ENCODE data around the gene ZBTB39. TPM values are rescaled to one million over a fixed set of nuclear protein-coding genes. Genes with fewer than 3 reads are reported as not detected.

The ZBTB39 gene
- total and polyA plus RNA-seq, 5 donors from 2014 or later = 1.5 to 8.6 (median 1.8) TPM

GRCh38 chr12:56954958-56955355 lies 51.4 kb downstream of the ZBTB39 start:
- Mint-ChIP-seq H3K36me3 (peaks cover 27% of the 10 kb centered on the region), H3K4me1 (peaks cover 0 to 4% (median 0%) of the 10 kb centered on the region in 4 donors), H3K27me3 (peaks cover 5% of the 10 kb centered on the region), H3K9me3 (peaks cover 0 to 6% (median 1%) of the 10 kb centered on the region in 7 donors), H3K4me3 (no peak overlapping the region), H3K27ac (no peak overlapping the region)
- ATAC-seq (ENCODE audit: low read depth in 2 of 2) = no peak
- no peak for DNase-seq
- Histone ChIP-seq H3K9me3 (ENCODE audit: control insufficient read depth in 2 of 2, low read length in 2 of 2) (peaks cover 0 to 4% of the 10 kb centered on the region in 2 experiments), H3K27ac (ENCODE audit: insufficient read depth, low read length, poor library complexity, severe bottlenecking) (no peak overlapping the region), H3K4me1 (ENCODE audit: control insufficient read depth, insufficient read depth, low read length, poor library complexity, severe bottlenecking) (no peaks in the 10 kb centered on the region), H3K27me3 (ENCODE audit: control insufficient read depth, insufficient read depth, low read length) (no peaks in the 10 kb centered on the region), H3K4me3 (ENCODE audit: low read depth, low read length) (no peak overlapping the region), H3K36me3 (ENCODE audit: control insufficient read depth, insufficient read depth, low read length) (no peaks in the 10 kb centered on the region)

DNA sequence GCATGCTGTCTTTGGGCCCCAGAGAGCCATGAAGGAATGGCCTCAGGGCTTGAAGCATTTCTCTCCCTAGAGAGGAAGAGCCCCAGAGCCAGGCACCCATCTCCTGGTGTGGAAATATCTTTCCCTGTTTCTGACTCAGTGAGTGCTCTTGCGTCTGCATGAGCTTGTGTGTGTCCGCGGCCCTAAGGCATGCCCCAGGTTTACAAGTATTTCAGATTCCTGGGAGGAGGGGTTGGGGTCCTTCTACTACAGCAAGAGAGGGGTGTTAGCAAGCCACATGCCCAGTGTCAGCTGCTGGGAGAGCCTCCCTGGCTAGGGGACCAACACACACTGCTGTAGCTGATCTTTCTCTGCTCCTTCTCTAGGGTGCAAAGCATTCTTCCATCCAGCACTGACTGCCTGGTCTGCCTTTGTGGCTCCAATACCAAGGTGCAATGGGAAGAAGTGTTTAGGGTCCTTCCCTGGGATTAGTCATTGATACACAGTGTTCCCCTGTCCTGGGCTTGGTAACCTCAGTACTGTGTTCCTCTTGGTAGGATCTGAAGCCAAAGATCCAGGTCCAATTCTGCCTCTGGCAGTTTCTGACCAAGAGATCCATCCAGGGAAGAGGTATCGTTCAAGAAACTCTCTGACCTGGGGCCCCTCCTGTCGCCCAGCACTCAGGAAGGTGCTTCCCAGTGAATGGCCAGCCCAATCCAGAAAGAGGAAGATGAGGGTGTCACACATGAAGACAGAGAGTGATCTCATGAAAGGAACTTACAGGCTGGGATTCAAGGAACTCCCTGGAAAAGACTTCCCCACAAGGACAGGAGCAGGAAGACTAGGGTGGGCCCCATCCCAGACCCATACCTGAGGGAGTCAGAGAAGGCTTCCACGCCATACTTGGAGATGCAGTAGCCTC lies 52.0 kb downstream of the ZBTB39 start:
- H3K36me3 Mint-ChIP-seq = peaks cover 24% of the 10 kb centered on the region
- Histone ChIP-seq H3K36me3 (ENCODE audit: control insufficient read depth, insufficient read depth, low read length) (no peaks in the 10 kb centered on the region), H3K4me1 (ENCODE audit: control insufficient read depth, insufficient read depth, low read length, poor library complexity, severe bottlenecking) (no peaks in the 10 kb centered on the region), H3K9me3 (ENCODE audit: control insufficient read depth in 2 of 2, low read length in 2 of 2) (peaks cover 0 to 4% of the 10 kb centered on the region in 2 experiments), H3K4me3 (ENCODE audit: low read depth, low read length) (no peak overlapping the region), H3K27ac (ENCODE audit: insufficient read depth, low read length, poor library complexity, severe bottlenecking) (no peak overlapping the region), H3K27me3 (ENCODE audit: control insufficient read depth, insufficient read depth, low read length) (no peaks in the 10 kb centered on the region)
- H3K4me1 Mint-ChIP-seq = peaks cover 0 to 4% (median 0%) of the 10 kb centered on the region in 4 donors
- H3K27ac Mint-ChIP-seq = no peak overlapping the region
- ATAC-seq (ENCODE audit: low read depth in 2 of 2) = no peak
- DNase-seq = no peak
- H3K9me3 Mint-ChIP-seq = peaks cover 0 to 6% (median 0%) of the 10 kb centered on the region in 7 donors
- no peak overlapping the region for H3K4me3 Mint-ChIP-seq
- H3K27me3 Mint-ChIP-seq = peaks cover 5% of the 10 kb centered on the region

DNA sequence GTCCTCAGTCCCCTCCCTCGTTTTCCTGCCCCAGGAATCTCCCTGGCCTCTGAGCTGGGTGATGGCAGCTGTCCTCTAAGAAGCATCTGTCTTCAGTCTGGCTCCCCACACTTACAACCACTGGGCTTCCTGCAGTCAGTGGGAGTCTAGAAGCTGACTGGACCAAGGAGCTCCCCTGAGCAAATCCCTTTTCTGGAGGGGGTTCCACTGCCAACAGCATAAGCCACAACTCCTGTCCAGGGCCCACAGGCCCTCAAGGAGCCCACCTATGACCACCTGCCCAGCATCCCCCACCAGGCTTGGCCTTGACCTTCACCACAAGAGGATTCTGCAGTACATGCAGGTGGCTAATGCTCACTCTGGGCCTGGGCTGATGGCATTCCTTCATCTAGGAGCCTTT lies 53.0 kb downstream of the ZBTB39 start:
- peaks cover 24% of the 10 kb centered on the region for H3K36me3 Mint-ChIP-seq
- Histone ChIP-seq H3K4me3 (ENCODE audit: low read depth, low read length) (no peak overlapping the region), H3K9me3 (ENCODE audit: control insufficient read depth in 2 of 2, low read length in 2 of 2) (peaks cover 0 to 4% of the 10 kb centered on the region in 2 experiments), H3K4me1 (ENCODE audit: control insufficient read depth, insufficient read depth, low read length, poor library complexity, severe bottlenecking) (no peaks in the 10 kb centered on the region), H3K27me3 (ENCODE audit: control insufficient read depth, insufficient read depth, low read length) (no peaks in the 10 kb centered on the region), H3K27ac (ENCODE audit: insufficient read depth, low read length, poor library complexity, severe bottlenecking) (no peak overlapping the region), H3K36me3 (ENCODE audit: control insufficient read depth, insufficient read depth, low read length) (no peaks in the 10 kb centered on the region)
- DNase-seq = no peak
- H3K9me3 Mint-ChIP-seq = peaks cover 0 to 6% (median 0%) of the 10 kb centered on the region in 7 donors
- no peak overlapping the region for H3K4me3 Mint-ChIP-seq
- no peak overlapping the region for H3K27ac Mint-ChIP-seq
- H3K27me3 Mint-ChIP-seq = peaks cover 8% of the 10 kb centered on the region
- ATAC-seq (ENCODE audit: low read depth in 2 of 2) = no peak
- peaks cover 0 to 4% (median 0%) of the 10 kb centered on the region in 4 donors for H3K4me1 Mint-ChIP-seq

DNA sequence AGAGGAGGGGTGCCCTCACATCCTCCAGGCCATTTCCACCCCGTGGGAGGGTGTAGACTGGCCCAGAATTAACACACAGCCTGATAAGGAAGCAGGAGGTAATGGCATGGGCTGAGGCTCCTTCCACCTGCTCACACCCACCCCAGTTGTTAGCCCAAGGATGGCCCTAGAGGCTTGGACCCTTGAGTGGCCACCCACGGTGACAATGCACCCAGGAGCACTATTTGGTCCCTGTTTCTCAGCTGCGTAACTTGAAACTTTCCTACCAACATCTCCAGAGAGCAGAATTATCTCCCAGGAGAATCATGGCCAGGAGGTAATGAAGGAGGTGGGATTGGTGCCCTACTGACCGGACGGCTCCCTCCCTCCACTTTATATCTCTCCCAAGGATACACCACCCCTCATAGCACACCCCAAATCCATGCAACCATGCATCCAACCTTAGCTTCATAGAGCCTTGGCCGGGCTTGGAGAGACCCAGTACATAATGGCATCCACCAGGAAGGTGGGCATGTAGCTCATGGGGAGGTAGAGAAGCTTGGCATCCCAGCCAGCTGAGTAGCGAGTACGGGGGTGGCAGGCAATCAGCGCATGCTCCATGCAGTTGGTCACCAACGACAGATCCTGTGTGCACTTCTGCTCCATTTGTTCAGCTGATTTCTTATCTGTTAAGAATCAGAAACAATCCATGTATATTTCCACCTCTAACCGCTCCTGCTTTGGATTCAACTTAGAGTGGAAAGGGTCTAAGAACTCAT lies 54.6 kb downstream of the ZBTB39 start:
- no peak overlapping the region for H3K4me3 ChIP-seq (ENCODE audit: low read depth, low read length)
- no peaks in the 10 kb centered on the region for H3K27me3 ChIP-seq (ENCODE audit: control insufficient read depth, insufficient read depth, low read length)
- Mint-ChIP-seq H3K27me3 (peaks cover 9% of the 10 kb centered on the region), H3K4me3 (no peak overlapping the region), H3K4me1 (no peaks in the 10 kb centered on the region), H3K27ac (no peak overlapping the region), H3K9me3 (peaks cover 0 to 4% (median 2%) of the 10 kb centered on the region in 7 donors), H3K36me3 (peaks cover 22% of the 10 kb centered on the region)
- H3K36me3 ChIP-seq (ENCODE audit: control insufficient read depth, insufficient read depth, low read length) = no peaks in the 10 kb centered on the region
- DNase-seq = no peak
- no peak overlapping the region for H3K27ac ChIP-seq (ENCODE audit: insufficient read depth, low read length, poor library complexity, severe bottlenecking)
- no peaks in the 10 kb centered on the region for H3K4me1 ChIP-seq (ENCODE audit: control insufficient read depth, insufficient read depth, low read length, poor library complexity, severe bottlenecking)
- ATAC-seq (ENCODE audit: low read depth in 2 of 2) = no peak
- H3K9me3 ChIP-seq (ENCODE audit: control insufficient read depth in 2 of 2, low read length in 2 of 2) = no peaks in the 10 kb centered on the region

GRCh38 chr12:56948881-56949280 lies 57.5 kb downstream of the ZBTB39 start:
- Histone ChIP-seq H3K4me1 (ENCODE audit: control insufficient read depth, insufficient read depth, low read length, poor library complexity, severe bottlenecking) (no peaks in the 10 kb centered on the region), H3K36me3 (ENCODE audit: control insufficient read depth, insufficient read depth, low read length) (no peaks in the 10 kb centered on the region), H3K4me3 (ENCODE audit: low read depth, low read length) (no peak overlapping the region), H3K9me3 (ENCODE audit: control insufficient read depth in 2 of 2, low read length in 2 of 2) (no peaks in the 10 kb centered on the region), H3K27ac (ENCODE audit: insufficient read depth, low read length, poor library complexity, severe bottlenecking) (no peak overlapping the region), H3K27me3 (ENCODE audit: control insufficient read depth, insufficient read depth, low read length) (peaks cover 3% of the 10 kb centered on the region)
- no peak for ATAC-seq (ENCODE audit: low read depth in 2 of 2)
- peaks cover 3 to 10% (median 7%) of the 10 kb centered on the region in 7 donors for H3K9me3 Mint-ChIP-seq
- H3K4me3 Mint-ChIP-seq = no peak overlapping the region
- DNase-seq = no peak
- peaks cover 29% of the 10 kb centered on the region for H3K27me3 Mint-ChIP-seq
- H3K36me3 Mint-ChIP-seq = peaks cover 22% of the 10 kb centered on the region
- no peak overlapping the region for H3K27ac Mint-ChIP-seq
- H3K4me1 Mint-ChIP-seq = no peaks in the 10 kb centered on the region

Other genes starting within 250 kb of the ZBTB39 start
- gene HSD17B6, start 243.2 kb downstream of the ZBTB39 start, total RNA-seq = not detected
- gene HSD17B6, start 243.2 kb downstream of the ZBTB39 start, polyA plus RNA-seq = under 1 TPM; 0.37 to 0.97 (median 0.89) TPM
- gene SDR9C7, start 72.1 kb downstream of the ZBTB39 start, total RNA-seq = not detected
- gene SDR9C7, start 72.1 kb downstream of the ZBTB39 start, polyA plus RNA-seq = not detected
- 0.79 TPM for gene RDH16, start 48.9 kb downstream of the ZBTB39 start, total RNA-seq
- gene RDH16, start 48.9 kb downstream of the ZBTB39 start, polyA plus RNA-seq = under 1 TPM in 3 of 4 donors, not detected in 1; 0.10 to 0.56 (median 0.55) TPM
- gene TAC3, start 10.0 kb upstream of the ZBTB39 start, total RNA-seq = not detected
- gene TAC3, start 10.0 kb upstream of the ZBTB39 start, polyA plus RNA-seq = not detected
- gene MYO1A, start 43.6 kb upstream of the ZBTB39 start, total RNA-seq = 0.32 TPM
- gene MYO1A, start 43.6 kb upstream of the ZBTB39 start, polyA plus RNA-seq = under 1 TPM in 1 of 4 donors, not detected in 3; 0.38 TPM
- 14.7 TPM for gene NEMP1, start 72.2 kb upstream of the ZBTB39 start, total RNA-seq
- gene NEMP1, start 72.2 kb upstream of the ZBTB39 start, polyA plus RNA-seq = 1 to 10 TPM; 3.1 to 7.1 (median 4.7) TPM
- gene NAB2, start 82.6 kb upstream of the ZBTB39 start, total RNA-seq = 7.5 TPM
- gene NAB2, start 82.6 kb upstream of the ZBTB39 start, polyA plus RNA-seq = 1 to 10 TPM in 2 of 4 donors, under 1 TPM in 2; 0.31 to 1.2 (median 0.90) TPM
- gene STAT6, start 104.8 kb upstream of the ZBTB39 start, total RNA-seq = 215 TPM
- gene STAT6, start 104.8 kb upstream of the ZBTB39 start, polyA plus RNA-seq = 10 to 100 TPM; 69.2 to 81.6 (median 76.4) TPM
- 3.9 TPM for gene LRP1, start 121.9 kb upstream of the ZBTB39 start, total RNA-seq
- gene LRP1, start 121.9 kb upstream of the ZBTB39 start, polyA plus RNA-seq = under 1 TPM in 3 of 4 donors, not detected in 1; 0.13 to 0.24 (median 0.18) TPM
- not detected for gene LRP1-AS, start 141.1 kb upstream of the ZBTB39 start, total RNA-seq
- gene LRP1-AS, start 141.1 kb upstream of the ZBTB39 start, polyA plus RNA-seq = not detected
- gene NXPH4, start 210.2 kb upstream of the ZBTB39 start, total RNA-seq = 0.49 TPM
- under 1 TPM in 3 of 4 donors, not detected in 1; 0.09 to 0.46 (median 0.11) TPM for gene NXPH4, start 210.2 kb upstream of the ZBTB39 start, polyA plus RNA-seq
- 108 TPM for gene SHMT2, start 223.2 kb upstream of the ZBTB39 start, total RNA-seq
- gene SHMT2, start 223.2 kb upstream of the ZBTB39 start, polyA plus RNA-seq = 100 to 1,000 TPM; 214 to 300 (median 228) TPM
- 2.6 TPM for gene STAC3, start 244.6 kb upstream of the ZBTB39 start, total RNA-seq
- gene STAC3, start 244.6 kb upstream of the ZBTB39 start, polyA plus RNA-seq = under 1 TPM in 3 of 4 donors, not detected in 1; 0.10 to 0.52 (median 0.18) TPM